ENCODE results near the gene TLX1. TPM values are rescaled to one million over a fixed set of nuclear protein-coding genes. Genes with fewer than 3 reads are reported as not detected.

TLX1 gene
- total RNA-seq, 1 donor from 2014 or later = not detected

GRCh38 chr10:101134299-101135127 lies 3.4 kb downstream of the TLX1 start:
- no peak for ATAC-seq

- ATAC-seq = no peak
Observed at GRCh38 chr10:101135141-101136006, 4.3 kb downstream of the TLX1 start.

- ATAC-seq = no peak
Observed at GRCh38 chr10:101136007-101136707, 5.1 kb downstream of the TLX1 start.

- no peak for ATAC-seq
Observed at GRCh38 chr10:101136708-101137121, 5.6 kb downstream of the TLX1 start.

GRCh38 chr10:101137271-101137670 lies 6.2 kb downstream of the TLX1 start:
- ATAC-seq = no peak

GRCh38 chr10:101138788-101139420 lies 7.8 kb downstream of the TLX1 start:
- ATAC-seq = no peak

- no peak for ATAC-seq
Observed at GRCh38 chr10:101139421-101139911, 8.4 kb downstream of the TLX1 start.

- no peak for ATAC-seq
Observed at GRCh38 chr10:101140084-101140949, 9.2 kb downstream of the TLX1 start.

- ATAC-seq = no peak
Observed at GRCh38 chr10:101140950-101141615, 10.0 kb downstream of the TLX1 start.

GRCh38 chr10:101141616-101142532 lies 10.8 kb downstream of the TLX1 start:
- peak; percentile 80 for ATAC-seq

- no peak for ATAC-seq
Observed at GRCh38 chr10:101142533-101143344, 11.6 kb downstream of the TLX1 start.

GRCh38 chr10:101143345-101143630 lies 12.2 kb downstream of the TLX1 start:
- ATAC-seq = no peak

GRCh38 chr10:101144053-101144452 lies 13.0 kb downstream of the TLX1 start:
- ATAC-seq = no peak

- no peak for ATAC-seq
Observed at GRCh38 chr10:101145145-101145544, 14.0 kb downstream of the TLX1 start.

GRCh38 chr10:101145750-101146391 lies 14.8 kb downstream of the TLX1 start:
- ATAC-seq = no peak

GRCh38 chr10:101146392-101147251 lies 15.5 kb downstream of the TLX1 start:
- peak; percentile 22 for ATAC-seq

GRCh38 chr10:101151395-101151794 lies 20.3 kb downstream of the TLX1 start:
- no peak for ATAC-seq

Data from esophagus mucosa (tissue), 1 donor.